ENCODE data around the gene ATP9B.

ATP9B gene

DNA sequence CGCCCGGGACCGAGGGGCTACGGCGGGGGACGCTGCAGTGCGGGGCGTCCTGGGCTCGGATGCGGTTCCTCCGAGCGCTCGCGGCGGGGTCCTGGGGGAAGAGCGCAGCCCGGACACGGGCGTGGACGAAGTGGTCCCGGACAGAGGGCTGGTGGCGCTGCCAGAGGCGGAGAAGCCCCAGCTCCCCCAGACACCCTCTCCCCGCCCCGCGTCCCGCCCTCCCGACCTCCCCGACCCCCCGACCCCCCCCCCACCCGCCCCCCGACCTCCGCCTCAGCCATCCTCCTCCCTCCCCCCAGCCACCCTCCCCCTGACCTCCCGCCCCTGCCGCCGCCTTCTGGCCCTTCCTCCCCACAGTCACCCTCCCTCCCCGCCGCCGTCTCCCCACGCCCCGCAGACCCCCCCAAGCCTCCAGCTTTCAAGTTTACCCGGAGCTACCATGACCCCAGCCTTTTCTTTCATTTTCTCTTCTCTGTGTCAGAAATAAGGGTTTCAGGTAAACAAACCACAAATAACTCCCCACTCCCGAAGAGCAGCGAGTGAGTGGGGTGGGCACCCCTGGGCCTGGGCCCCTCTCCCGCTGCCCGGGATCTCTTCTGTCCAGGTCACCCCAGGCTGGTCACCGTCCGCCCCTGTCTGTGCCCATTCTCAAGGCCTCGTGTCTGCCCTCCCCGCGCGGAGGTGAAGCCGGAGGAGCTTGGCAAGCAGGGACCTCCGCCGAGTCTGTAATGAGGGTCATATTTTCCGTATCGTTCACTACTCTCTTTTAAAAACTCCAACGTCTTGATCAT is 331.6 kb downstream of the ATP9B start:
- DNase-seq = peak; percentile 49 to 63

DNA sequence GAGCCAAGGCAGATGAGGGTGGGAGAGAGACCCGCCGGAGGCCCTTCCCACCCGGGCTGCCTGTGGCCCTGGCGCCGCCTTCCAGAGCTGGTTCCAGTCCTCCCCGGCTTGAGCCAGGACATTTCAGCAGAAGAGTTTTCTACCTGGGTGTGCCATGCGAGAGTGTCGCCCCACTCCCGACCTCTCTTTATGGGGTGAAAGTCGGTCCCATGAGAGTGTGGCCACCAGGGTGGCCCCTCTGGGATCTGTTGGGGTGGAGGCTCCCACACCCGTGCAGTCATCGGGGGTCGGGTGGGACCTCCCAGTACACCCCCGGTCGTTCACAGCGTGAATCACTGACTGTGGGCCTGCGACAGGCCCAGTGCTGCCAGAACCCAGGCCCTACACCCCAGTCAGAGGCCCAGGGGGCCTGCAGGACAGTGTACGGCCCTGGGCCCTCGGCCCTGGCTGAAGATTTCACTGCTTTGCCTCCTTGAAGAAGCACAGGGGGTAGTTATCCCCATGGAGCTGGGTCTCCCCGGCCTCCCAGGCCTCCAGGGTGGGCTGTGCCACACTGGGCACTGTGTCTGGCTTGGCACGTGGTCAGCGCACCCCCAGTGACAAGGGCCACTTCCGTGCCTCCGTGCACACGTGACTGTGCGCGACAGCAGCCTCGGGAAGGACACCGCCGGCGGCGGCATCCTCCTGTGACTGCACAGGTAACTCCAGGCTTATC is 332.5 kb downstream of the ATP9B start:
- DNase-seq = peak in 1 of 2 experiments; percentile 31

- DNase-seq = no peak
These were observed 333.0 kb downstream of the ATP9B start for GRCh38 chr18:79402209-79402576.

DNA sequence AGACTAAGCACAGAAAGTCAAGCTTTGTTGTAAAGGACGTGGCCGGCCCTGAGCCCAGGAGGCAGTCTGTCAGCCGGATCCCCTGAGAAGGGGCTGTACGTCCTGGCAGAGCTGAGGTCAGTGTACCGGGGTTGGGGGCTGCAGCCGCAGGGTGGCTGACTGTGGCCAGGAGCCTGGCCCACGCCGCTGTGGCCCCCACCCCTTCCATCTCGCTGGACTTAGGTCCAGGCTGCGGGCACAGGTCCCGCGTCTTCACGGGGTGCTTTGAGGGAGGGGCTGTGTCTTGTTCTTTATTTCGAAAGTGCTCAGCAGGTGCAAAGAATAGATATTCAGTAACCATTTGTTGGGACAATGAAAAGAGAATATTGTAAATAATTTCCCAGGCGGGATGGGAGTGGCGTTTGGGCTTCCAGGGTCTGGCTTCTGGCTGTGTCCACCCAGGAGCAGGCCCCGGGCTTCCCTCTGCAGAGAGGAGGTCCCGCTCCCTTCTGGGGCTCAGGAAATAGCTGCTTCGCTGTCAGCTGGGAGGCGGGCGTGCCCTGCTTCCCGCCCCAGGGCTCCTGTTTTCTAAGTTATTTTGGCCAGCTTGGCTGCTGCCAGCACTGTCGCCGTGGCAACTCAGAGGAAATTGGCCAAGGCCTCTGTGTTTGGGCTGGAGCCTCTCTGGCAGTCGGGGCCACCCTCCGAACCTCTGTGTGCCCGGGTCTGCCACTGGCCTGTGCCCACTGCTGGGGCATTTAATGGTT is 334.0 kb downstream of the ATP9B start:
- DNase-seq = peak; percentile 22 to 32

- no peak for DNase-seq
These were observed 334.8 kb downstream of the ATP9B start for GRCh38 chr18:79403723-79404566.

DNA sequence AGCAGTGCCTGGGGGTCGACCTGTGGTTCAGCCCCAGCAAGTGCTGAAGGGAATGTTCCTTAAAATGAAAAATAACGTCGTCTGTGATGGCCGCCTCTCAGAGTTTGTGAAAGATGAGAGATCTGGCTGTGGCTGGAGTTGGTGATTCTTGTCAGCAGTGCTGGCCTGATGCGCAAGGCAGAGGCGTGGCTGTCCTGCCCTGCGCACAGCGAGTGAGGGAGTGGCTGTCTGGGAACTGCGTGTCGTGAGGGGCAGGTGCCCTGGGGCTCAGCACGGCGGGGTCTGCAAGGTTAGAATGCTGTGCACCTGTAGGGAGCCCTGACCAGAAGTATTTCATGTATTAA is 335.3 kb downstream of the ATP9B start:
- DNase-seq = peak; percentile 47 to 56

DNA sequence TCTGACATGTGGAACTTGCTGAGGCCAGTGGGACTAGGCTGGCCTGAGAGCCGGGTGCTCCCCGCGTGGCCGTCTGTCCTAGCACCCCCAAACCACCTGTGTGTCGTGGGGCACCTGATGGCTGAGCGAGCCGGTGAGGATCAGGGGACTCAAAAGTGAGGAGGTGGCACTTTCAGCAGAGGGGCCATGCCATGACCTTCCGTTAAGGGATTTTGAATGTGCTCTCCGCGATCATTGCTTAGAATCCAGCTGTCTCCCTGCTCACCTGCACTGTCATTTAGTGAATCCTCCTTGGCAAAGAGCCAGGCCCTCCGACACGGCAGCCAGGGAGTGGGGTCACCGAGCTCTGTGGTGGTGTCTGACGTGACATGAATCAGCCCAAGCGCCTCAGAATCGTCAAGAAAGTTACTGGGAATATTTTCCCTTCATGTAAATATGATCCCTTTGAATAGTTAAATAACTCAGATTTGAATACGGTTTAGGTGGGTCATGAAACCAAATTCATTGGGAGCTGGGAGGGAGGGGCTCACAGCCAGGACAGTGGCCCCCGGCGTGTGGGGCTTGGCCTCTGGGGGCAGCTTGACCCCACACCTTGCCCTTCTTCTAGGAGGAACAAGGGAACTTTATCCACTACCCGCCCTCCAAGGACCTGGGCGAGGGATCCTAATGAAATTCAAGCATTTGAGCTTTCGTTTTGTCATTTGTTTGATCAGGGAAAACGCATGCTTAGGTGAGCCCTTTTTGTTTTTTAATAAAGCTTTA is 336.0 kb downstream of the ATP9B start:
- peak; percentile 84 to 90 for DNase-seq

DNA sequence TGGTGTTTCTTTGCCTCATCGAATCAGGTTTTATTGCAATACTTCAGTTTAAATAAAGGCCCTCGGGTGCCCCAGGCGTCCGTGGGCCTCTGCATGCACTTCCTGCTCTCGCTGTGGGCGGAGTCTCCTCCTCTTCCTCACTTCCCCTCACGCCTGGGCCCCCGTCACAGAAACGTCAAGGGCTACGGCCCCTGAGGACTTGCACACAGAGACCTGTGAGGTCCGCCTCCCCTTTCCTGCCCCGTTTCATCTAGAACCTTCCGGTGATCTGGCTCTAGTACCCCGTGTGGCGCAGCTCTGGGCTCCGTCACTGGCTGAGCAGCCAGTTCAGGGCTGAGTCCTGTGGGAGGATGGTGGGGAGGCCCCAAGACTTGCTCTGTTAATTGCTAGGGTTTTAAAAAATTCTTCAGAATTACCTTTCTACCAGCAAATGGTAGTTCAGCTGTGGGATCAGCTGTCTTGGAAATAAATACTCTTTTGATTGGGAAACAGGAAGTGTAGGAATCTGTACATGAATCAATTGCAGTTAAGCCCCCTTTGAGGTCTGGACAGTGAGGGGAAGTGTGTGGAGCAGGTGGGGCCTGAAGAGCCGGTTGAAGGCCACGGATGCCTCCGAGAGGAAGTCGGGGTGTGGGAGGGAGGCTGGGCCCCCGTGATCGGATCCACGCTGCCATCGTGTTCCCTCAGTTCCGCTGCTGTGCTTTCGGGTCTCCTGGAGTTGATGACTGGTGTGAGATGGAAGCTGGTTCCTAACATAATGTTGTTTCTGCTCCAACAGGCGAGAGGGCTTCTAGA is 336.8 kb downstream of the ATP9B start:
- DNase-seq = peak; percentile 86 to 90

GRCh38 chr18:79406708-79407107 is 337.5 kb downstream of the ATP9B start:
- no peak for DNase-seq

GRCh38 chr18:79409313-79409712 is 340.1 kb downstream of the ATP9B start:
- DNase-seq = no peak

DNA sequence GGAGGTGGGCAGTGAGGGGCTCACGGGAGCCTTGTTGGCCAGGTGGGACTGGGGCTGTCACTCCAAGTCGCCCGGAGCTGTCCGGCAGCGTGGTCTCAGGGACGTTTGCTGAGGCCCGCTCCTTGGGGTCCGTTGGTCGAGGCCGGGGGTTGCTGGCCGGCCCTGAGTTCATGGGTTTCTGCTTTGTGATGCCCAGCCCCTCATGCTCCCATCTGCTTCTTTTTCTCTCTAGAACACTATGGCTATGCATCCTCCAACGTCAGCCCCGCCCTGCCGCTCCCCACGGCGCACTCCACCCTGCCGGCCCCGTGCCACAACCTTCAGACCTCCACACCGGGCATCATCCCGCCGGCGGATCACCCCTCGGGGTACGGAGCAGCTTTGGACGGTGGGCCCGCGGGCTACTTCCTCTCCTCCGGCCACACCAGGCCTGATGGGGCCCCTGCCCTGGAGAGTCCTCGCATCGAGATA is 341.0 kb downstream of the ATP9B start:
- DNase-seq = no peak

DNA sequence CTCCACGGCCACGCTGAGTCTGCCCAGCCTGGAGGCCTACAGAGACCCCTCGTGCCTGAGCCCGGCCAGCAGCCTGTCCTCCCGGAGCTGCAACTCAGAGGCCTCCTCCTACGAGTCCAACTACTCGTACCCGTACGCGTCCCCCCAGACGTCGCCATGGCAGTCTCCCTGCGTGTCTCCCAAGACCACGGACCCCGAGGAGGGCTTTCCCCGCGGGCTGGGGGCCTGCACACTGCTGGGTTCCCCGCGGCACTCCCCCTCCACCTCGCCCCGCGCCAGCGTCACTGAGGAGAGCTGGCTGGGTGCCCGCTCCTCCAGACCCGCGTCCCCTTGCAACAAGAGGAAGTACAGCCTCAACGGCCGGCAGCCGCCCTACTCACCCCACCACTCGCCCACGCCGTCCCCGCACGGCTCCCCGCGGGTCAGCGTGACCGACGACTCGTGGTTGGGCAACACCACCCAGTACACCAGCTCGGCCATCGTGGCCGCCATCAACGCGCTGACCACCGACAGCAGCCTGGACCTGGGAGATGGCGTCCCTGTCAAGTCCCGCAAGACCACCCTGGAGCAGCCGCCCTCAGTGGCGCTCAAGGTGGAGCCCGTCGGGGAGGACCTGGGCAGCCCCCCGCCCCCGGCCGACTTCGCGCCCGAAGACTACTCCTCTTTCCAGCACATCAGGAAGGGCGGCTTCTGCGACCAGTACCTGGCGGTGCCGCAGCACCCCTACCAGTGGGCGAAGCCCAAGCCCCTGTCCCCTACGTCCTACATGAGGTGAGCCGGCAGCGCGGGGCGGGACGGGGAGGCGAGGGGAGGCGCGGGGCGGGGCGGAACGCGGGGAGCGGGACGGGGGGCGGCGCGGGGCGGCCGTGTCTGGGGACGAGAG is 341.8 kb downstream of the ATP9B start:
- no peak for DNase-seq

DNA sequence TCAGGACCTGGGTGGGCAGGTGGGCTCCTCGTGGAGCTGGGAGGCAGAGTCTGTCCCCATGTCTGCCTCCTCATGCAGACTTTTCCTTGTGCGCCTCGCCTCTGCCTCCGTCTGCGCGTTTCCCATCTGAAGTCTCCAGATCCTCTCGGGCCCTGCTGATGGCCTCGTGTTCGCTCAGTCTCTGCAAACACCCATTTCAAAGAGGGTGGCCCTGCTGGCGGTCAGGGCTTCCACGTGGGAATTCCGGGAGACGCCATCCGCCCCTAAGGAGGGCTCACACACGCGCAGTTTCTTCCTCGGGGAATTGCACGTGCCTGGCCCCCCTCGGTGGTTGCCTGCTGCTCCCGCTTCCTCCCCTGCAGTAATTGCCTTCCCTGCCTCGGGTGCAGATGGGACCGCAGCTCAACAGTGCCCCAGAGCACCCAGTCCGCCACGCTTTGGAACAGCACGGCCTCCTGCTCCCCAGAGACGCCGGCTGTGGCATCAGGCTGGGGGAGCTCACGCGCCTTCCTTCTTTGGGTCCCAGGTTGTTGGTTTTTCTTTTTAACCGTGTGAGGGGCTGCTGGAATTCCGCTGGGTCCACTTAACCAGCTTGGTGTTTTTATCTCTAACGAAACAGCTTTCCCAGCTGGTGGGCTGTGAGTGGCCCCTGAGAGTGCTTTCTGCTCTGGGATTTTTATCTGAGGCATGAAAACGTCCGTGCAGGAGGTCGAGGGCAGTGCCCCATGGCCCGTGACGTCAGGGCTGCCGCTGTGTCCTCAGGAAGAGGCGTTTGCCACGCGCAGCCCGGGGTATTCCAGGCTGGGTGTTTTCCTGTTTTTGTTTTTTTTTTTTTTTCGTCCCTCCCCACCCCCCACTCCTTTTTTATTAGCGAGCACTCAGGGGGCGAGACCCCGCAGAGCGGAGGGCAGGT is 342.7 kb downstream of the ATP9B start:
- DNase-seq = no peak

DNA sequence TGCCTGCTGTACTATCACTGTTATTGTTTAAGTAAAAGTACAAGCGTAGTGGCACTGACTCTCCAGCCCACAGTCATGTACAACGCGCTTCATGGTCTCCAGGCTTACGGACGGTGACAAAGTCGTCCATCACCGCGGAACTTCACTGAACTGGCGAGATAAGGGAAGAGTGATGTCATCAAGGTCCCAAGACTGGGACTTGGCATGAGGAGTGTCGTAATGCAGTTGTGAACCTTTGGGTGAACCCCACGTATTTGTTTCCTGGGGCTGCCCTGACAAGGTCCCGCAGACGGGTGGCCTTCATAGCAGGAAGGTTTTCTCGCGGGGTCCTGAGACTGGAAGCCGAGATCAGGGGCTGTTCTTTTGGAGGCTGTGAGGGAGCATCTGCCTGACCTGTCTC is 343.8 kb downstream of the ATP9B start:
- DNase-seq = no peak

DNA sequence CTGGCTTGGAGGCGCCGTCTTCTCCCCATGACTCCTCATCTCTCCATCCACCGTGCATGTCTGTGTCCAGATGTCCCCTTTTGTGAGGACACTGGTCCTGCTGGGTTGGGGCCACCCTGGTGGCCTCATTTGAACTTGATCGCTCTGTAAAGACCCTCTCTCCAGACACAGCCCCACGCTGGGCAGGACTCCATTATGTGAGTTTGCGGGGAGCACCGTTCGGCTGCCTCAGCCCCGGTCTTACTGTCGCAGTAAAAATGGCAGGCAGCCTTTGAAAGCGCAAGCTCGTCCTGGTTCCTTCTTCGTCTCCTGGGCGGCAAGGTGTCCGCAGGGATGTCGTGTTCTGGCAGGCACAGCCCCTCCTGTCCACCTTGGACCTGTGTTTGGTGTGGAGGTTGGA is 344.2 kb downstream of the ATP9B start:
- DNase-seq = no peak

DNA sequence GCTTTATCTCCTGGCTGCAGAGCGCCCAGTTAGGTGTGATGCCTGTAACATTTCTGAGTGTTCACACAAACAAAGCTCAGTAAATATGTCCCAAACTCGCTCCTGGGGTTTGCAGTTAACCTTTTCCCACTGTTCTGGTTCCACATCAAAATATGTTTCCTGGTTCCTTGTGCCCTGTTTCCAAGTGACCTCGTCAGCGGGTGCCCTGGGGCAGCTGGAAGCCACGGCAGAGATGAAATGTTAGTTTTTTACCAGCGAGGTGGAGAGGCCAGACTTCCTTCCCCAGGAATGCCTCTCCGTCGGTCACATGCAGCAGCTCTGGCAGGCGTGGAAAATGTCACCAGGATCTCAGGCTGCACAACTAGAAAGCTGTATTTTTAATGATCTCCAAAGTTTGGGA is 344.7 kb downstream of the ATP9B start:
- DNase-seq = no peak

- DNase-seq = no peak
These were observed 347.0 kb downstream of the ATP9B start for GRCh38 chr18:79416022-79416676.

DNA sequence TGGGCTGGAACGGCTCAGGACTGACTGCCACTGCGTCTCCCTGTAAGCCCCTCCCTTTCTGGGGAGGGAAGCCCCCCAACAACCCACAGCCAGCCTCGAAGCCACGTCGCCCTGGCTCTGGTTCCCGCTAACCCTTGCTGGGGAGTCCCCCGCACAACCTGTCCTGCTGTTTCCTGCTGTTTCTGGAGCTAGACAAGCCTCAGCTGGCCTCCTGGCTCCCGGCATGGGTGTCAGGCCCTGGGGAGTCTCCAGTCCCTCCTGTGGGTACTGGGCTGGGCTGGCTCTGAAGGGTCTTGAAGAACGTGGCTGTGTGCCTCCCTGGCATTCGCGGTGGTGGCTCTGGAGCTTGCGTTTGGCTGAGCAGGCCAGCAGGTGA is 347.5 kb downstream of the ATP9B start:
- DNase-seq = no peak

All from activated CD4-positive, alpha-beta T cell treated with anti-CD3 and anti-CD28 coated beads, Interleukin-2, amount 50 U/mL, for 48 hours (primary cell).